A673 (cell line): ENCODE measurements around the gene ZNF761. TPM values are rescaled to one million over a fixed set of nuclear protein-coding genes. Genes with fewer than 3 reads are reported as not detected.
"Not testable (repeated sequence)": the region's sequence is repeated elsewhere in the genome, so short reads cannot be mapped to it uniquely, and the experiment has no call there.

Experiments
- BruUV-seq: library from RNA; stranded (reverse); fragments of 400-500 nt; replicated peaks from 2 replicates; lab custom pipeline; 2021; lab: Mats Ljungman, UMichigan
- CTCF ChIA-PET: fragments of 300-600 bp; sonication (Branson Sonifier 250); formaldehyde crosslinking; loops from one replicate; lab custom pipeline; 2022; ENCODE audit warnings: antibody characterized with exemption; lab: Charles Lee
- POLR2A ChIA-PET: fragments of 300-600 bp; sonication (Branson Sonifier 250); formaldehyde crosslinking; loops from one replicate; lab custom pipeline; 2022; ENCODE audit warnings: antibody characterized with exemption; ENCODE audit not compliant: low non-redundant PET; lab: Charles Lee
- DNase-seq: peaks from one replicate; pipeline ENCODE4 v3.0.0-alpha.2; 2015; ENCODE audit warnings: low spot score
- H3K27ac ChIP-seq: fragments of 200-600 bp; sonication (generic); 2 replicates; pipeline ENCODE4 v1.5.1; 2016; ENCODE audit warnings: mixed run types, low read depth, mild to moderate bottlenecking, mixed read lengths, antibody characterized with exemption, low read length; ENCODE audit not compliant: poor library complexity, severe bottlenecking
- H3K27me3 ChIP-seq: fragments of 200-600 bp; sonication (generic); replicated peaks from 2 replicates; pipeline ENCODE4 v1.6.1; 2017; ENCODE audit warnings: mixed run types, low read depth, mild to moderate bottlenecking, mixed read lengths, antibody characterized with exemption, low read length; ENCODE audit not compliant: insufficient read depth, poor library complexity
- H3K36me3 ChIP-seq: fragments of 200-600 bp; sonication (generic); 2 replicates; pipeline ENCODE4 v1.6.1; 2016; ENCODE audit warnings: mixed run types, mild to moderate bottlenecking, mixed read lengths, antibody characterized with exemption, low read length; ENCODE audit not compliant: insufficient read depth, poor library complexity, severe bottlenecking
- H3K4me1 ChIP-seq: fragments of 200-600 bp; sonication (generic); 2 replicates; pipeline ENCODE4 v1.6.1; 2017; ENCODE audit warnings: mixed run types, mild to moderate bottlenecking, mixed read lengths, antibody characterized with exemption, low read length; ENCODE audit not compliant: insufficient read depth, poor library complexity, severe bottlenecking
- H3K4me3 ChIP-seq: fragments of 200-600 bp; sonication (generic); 2 replicates; pipeline ENCODE4 v1.5.1; 2016; ENCODE audit warnings: low read depth, mixed run types, mild to moderate bottlenecking, mixed read lengths, low read length; ENCODE audit not compliant: poor library complexity, severe bottlenecking
- H3K9me3 ChIP-seq: fragments of 200-600 bp; sonication (generic); 2 replicates; pipeline ENCODE4 v1.6.1; 2016; ENCODE audit warnings: mixed run types, low read depth, mild to moderate bottlenecking, mixed read lengths, antibody characterized with exemption, low read length; ENCODE audit not compliant: poor library complexity, severe bottlenecking
- EZH2 ChIP-seq: fragments of 200-600 bp; sonication (generic); IDR thresholded peaks from 2 replicates; pipeline ENCODE4 v1.6.1; 2017; ENCODE audit warnings: borderline replicate concordance, low read depth, mild to moderate bottlenecking, mixed read lengths, antibody characterized with exemption, low read length; ENCODE audit not compliant: poor library complexity, severe bottlenecking
- intact Hi-C: fragments of 100-400 bp; cut with micrococcal nuclease; formaldehyde crosslinking; loops from one replicate; pipeline ENCODE4 v1.10.0; 2022; ENCODE audit not compliant: unreplicated experiment
- total RNA-seq: library from RNA; stranded (reverse); gene quantifications from 2 replicates; pipeline ENCODE4 v1.2.3, GENCODE V29; 2021
- TF ChIP-seq, protein P1 (sequence below): fragments of 300-800, 200-600 bp; sonication (generic); conservative IDR thresholded peaks from 2 replicates; pipeline ENCODE4 v1.5.1; 2017; ENCODE audit warnings: low read depth, mild to moderate bottlenecking, antibody characterized with exemption, low read length, moderate library complexity, mixed read lengths

Gene ZNF761
- total RNA-seq, 1 experiment from 2014 or later: 13.1 TPM

GRCh38 chr19:53463263-53463662 lies 31.5 kb downstream of the ZNF761 start:
- H3K4me1 ChIP-seq: no peaks in the 10 kb centered on the region
- ChIA-PET POLR2A (no interaction called here), CTCF (no interaction called here)
- H3K4me3 ChIP-seq: no peak overlapping the region
- TF ChIP-seq, protein P1, sequence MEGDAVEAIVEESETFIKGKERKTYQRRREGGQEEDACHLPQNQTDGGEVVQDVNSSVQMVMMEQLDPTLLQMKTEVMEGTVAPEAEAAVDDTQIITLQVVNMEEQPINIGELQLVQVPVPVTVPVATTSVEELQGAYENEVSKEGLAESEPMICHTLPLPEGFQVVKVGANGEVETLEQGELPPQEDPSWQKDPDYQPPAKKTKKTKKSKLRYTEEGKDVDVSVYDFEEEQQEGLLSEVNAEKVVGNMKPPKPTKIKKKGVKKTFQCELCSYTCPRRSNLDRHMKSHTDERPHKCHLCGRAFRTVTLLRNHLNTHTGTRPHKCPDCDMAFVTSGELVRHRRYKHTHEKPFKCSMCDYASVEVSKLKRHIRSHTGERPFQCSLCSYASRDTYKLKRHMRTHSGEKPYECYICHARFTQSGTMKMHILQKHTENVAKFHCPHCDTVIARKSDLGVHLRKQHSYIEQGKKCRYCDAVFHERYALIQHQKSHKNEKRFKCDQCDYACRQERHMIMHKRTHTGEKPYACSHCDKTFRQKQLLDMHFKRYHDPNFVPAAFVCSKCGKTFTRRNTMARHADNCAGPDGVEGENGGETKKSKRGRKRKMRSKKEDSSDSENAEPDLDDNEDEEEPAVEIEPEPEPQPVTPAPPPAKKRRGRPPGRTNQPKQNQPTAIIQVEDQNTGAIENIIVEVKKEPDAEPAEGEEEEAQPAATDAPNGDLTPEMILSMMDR: no peak
- no peak for TF ChIP-seq EZH2
- no TSS peak for BruUV-seq
- no peaks in the 10 kb centered on the region for H3K36me3 ChIP-seq
- H3K9me3 ChIP-seq: peaks cover 5% of the 10 kb centered on the region
- peak; percentile 42 for DNase-seq
- no peak overlapping the region for H3K27ac ChIP-seq
- intact Hi-C loops: no loop called here
- no peaks in the 10 kb centered on the region for H3K27me3 ChIP-seq

- no peak for DNase-seq
- no peaks in the 10 kb centered on the region for H3K4me1 ChIP-seq
- CTCF ChIA-PET: no interaction called here
- no peak overlapping the region for H3K27ac ChIP-seq
- POLR2A ChIA-PET: no interaction called here
- H3K27me3 ChIP-seq: no peaks in the 10 kb centered on the region
- peaks cover 3% of the 10 kb centered on the region for H3K9me3 ChIP-seq
- intact Hi-C loops: no loop called here
- peak overlapping the region; percentile 81 for H3K4me3 ChIP-seq
- TF ChIP-seq, protein P1: no peak
- TF ChIP-seq EZH2: no peak
- H3K36me3 ChIP-seq: no peaks in the 10 kb centered on the region
- BruUV-seq: no TSS peak
Measured at GRCh38 chr19:53466726-53467484, 35.1 kb downstream of the ZNF761 start.

- no peaks in the 10 kb centered on the region for H3K36me3 ChIP-seq
- intact Hi-C loops: loop anchor here (2.0 kb wide), 1 partner anchor 71 kb away; no protein-coding TSS in a partner anchor
- no peaks in the 10 kb centered on the region for H3K27me3 ChIP-seq
- TF ChIP-seq, protein P1: no peak
- TF ChIP-seq EZH2: no peak
- peak; percentile 92 for DNase-seq
- H3K27ac ChIP-seq: peak within 1 kb of the TSS; percentile 71
- no TSS peak for BruUV-seq
- H3K4me1 ChIP-seq: no peaks in the 10 kb centered on the region
- POLR2A ChIA-PET: no interaction called here
- no peaks in the 10 kb centered on the region for H3K9me3 ChIP-seq
- CTCF ChIA-PET: no interaction called here
- peak within 1 kb of the TSS; percentile 81 for H3K4me3 ChIP-seq
Measured at GRCh38 chr19:53467485-53468262, 35.9 kb downstream of the ZNF761 start, which contains the start of gene ZNF813. Gene ZNF813, plus strand, starts transcription at chr19:53467733. Its CDS starts 16,090 bp downstream, at chr19:53483823.

DNA sequence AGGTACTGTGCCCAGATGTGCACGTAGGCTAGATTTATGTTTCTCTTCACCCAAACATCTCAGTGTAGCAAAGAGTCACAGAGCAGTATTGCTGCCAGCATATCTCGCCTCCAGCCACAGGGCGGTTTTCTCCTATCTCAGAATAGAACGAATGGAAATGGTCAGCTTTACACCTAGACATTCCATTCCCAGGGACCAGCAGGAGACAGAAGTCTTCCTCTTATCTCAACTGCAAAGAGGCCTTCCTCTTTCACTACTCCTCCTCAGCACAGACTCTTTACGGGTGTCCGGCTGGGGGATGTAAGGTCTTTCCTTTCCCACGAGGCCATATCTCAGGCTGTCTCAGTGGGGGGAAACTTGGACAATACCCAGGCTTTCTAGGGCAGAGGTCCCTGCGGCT lies 36.8 kb downstream of the ZNF761 start:
- H3K4me1 ChIP-seq, H3K36me3 ChIP-seq, H3K27me3 ChIP-seq, DNase-seq, H3K9me3 ChIP-seq, CTCF ChIA-PET, H3K27ac ChIP-seq, POLR2A ChIA-PET: not testable (repeated sequence)
- intact Hi-C loops: loop anchor here (2.0 kb wide), 1 partner anchor 72 kb away; no protein-coding TSS in a partner anchor
- H3K4me3 ChIP-seq: peak overlapping the region; percentile 81
- BruUV-seq: TSS peak; percentile 45
